ENCODE data around the gene GPX4. TPM values are rescaled to one million over a fixed set of nuclear protein-coding genes. Genes with fewer than 3 reads are reported as not detected.

GPX4 gene
- total RNA-seq, 2 experiments from 2014 or later: 148 to 203 TPM

- POLR2A ChIA-PET: no interaction called here
- Histone ChIP-seq H3K4me1 (ENCODE audit: insufficient read depth, low read length, poor library complexity, severe bottlenecking) (peaks cover 63% of the 10 kb centered on the region), H3K4me2 (ENCODE audit: low read length) (no peak overlapping the region), H4K20me1 (ENCODE audit: insufficient read depth, low read length) (no peaks in the 10 kb centered on the region), H3K79me2 (ENCODE audit: insufficient read depth, low read depth, low read length) (peaks cover 25% of the 10 kb centered on the region), H3K27ac (ENCODE audit: low read depth, low read length, poor library complexity, severe bottlenecking) (no peak overlapping the region), H3K4me3 (ENCODE audit: low read depth, low read length, poor library complexity, severe bottlenecking) (no peak overlapping the region), H3K9me3 (ENCODE audit: low read length) (no peaks in the 10 kb centered on the region), H3K9me2 (ENCODE audit: insufficient read depth, low read length) (no peaks in the 10 kb centered on the region), H3K36me3 (ENCODE audit: insufficient read depth, low read length) (peaks cover 78% of the 10 kb centered on the region), H2AFZ (ENCODE audit: low read length) (no peak overlapping the region)
- intact Hi-C loops (cut with micrococcal nuclease; ENCODE audit: unreplicated experiment): no loop called here
- CTCF ChIA-PET (ENCODE audit: unreplicated experiment): no interaction called here
- no peak for TF ChIP-seq CTCF (conservative IDR thresholded peaks at IDR 0.05; ENCODE audit: low read length)
- TF ChIP-seq EZH2phosphoT487 (IDR thresholded peaks at IDR 0.05; ENCODE audit: borderline replicate concordance, low read depth, low read length): no peak
- no peak for DNase-seq (ENCODE audit: low spot score)
- no TSS peak for BruUV-seq (replicated peaks)
These were observed 30.5 kb upstream of the GPX4 start for GRCh38 chr19:1073063-1073955.

- peaks cover 77% of the 10 kb centered on the region for H3K36me3 ChIP-seq (ENCODE audit: insufficient read depth, low read length)
- no peaks in the 10 kb centered on the region for H3K9me3 ChIP-seq (ENCODE audit: low read length)
- peak overlapping the region; percentile 50 for H3K27ac ChIP-seq (ENCODE audit: low read depth, low read length, poor library complexity, severe bottlenecking)
- intact Hi-C loops (cut with micrococcal nuclease; ENCODE audit: unreplicated experiment): no loop called here
- ChIA-PET POLR2A (interaction anchor here (0.6 to 2.3 kb wide), 4 partner anchors 9 to 47 kb away, joined by 3 to 6 read pairs (median 5); partner anchors contain the start of gene CNN2), CTCF (ENCODE audit: unreplicated experiment) (interaction anchor here (0.5 kb wide), 1 partner anchor 39 kb away, joined by 6 read pairs; no protein-coding TSS in a partner anchor)
- peaks cover 18% of the 10 kb centered on the region; the same call in 1 of the 2 replicates for H3K79me2 ChIP-seq (ENCODE audit: insufficient read depth, low read depth, low read length)
- no peaks in the 10 kb centered on the region for H4K20me1 ChIP-seq (ENCODE audit: insufficient read depth, low read length)
- BruUV-seq (replicated peaks): no TSS peak
- no peak for TF ChIP-seq CTCF (conservative IDR thresholded peaks at IDR 0.05; ENCODE audit: low read length)
- TF ChIP-seq EZH2phosphoT487 (IDR thresholded peaks at IDR 0.05; ENCODE audit: borderline replicate concordance, low read depth, low read length): no peak
- H3K4me3 ChIP-seq (ENCODE audit: low read depth, low read length, poor library complexity, severe bottlenecking): peak overlapping the region; percentile 43
- peaks cover 59% of the 10 kb centered on the region for H3K4me1 ChIP-seq (ENCODE audit: insufficient read depth, low read length, poor library complexity, severe bottlenecking)
- no peak overlapping the region for H2AFZ ChIP-seq (ENCODE audit: low read length)
- H3K4me2 ChIP-seq (ENCODE audit: low read length): peak overlapping the region; percentile 60
- H3K9me2 ChIP-seq (ENCODE audit: insufficient read depth, low read length): no peaks in the 10 kb centered on the region
- DNase-seq (ENCODE audit: low spot score): no peak
These were observed 29.8 kb upstream of the GPX4 start for GRCh38 chr19:1073956-1074517.

Measured in OCI-LY7 (cell line).